NCI-H748 treated with DMSO at 0.1 percent for 48 hours (cell line): Measurements from ENCODE around the gene FAHD1.
"Not testable (repeated sequence)": the region's sequence is repeated elsewhere in the genome, so short reads cannot be mapped to it uniquely, and the experiment has no call there.

Experiments used
- DNase-seq: peaks from one replicate; lab custom pipeline; 2025; lab: John Stamatoyannopoulos, UW

Gene FAHD1

DNA sequence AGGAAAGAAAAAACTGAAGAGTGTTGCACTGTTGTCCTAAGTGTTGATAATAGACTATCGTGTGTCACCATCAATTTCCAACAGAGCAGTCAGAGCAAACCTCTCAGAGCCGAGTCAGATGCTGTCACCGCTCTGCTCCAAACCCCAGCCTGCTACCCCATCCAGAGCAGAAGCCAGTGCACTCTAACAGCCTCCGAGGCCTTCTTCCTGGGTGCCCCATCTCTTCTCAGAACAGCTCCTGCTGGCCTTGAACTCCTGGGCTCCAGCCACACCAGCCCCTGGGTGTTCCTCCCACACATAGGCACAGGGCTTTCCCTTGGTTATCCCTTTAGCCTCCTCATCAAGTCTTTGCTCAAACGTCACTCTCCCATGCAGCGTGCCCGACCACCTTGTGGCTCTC is 24.0 kb downstream of the FAHD1 start:
- DNase-seq, result no peak

GRCh38 chr16:1851793-1852192 is 24.8 kb downstream of the FAHD1 start:
- no peak for DNase-seq

DNA sequence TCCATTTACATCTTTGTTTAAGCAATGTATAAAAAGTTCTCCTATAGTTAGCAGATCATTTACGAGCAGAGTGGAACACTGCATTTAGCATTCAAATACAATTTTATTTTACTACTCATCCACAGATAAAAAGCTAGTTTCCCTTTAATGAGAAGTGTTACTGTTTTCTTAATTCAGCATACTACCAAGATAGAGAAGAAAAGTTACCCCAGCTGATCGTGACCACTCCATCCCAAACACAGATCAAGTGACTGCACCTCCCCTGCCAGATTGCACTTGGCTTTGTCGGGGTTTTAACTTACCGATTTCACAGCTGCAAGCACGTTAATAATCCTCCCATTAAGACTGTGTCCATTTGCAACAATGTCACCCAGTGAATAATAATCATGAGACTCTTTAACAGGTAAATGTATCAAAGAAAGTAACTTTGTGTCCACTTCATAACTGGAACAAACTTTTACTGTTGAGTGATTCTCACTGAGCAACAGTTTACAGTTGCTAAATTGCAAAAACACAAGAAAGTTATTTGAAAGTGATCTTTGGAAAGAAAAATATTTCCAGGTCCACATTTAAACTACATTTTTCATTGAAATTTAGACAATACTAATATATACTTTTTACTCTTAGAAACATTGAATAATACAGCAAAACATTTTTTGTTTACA is 30.6 kb downstream of the FAHD1 start:
- no peak for DNase-seq

DNA sequence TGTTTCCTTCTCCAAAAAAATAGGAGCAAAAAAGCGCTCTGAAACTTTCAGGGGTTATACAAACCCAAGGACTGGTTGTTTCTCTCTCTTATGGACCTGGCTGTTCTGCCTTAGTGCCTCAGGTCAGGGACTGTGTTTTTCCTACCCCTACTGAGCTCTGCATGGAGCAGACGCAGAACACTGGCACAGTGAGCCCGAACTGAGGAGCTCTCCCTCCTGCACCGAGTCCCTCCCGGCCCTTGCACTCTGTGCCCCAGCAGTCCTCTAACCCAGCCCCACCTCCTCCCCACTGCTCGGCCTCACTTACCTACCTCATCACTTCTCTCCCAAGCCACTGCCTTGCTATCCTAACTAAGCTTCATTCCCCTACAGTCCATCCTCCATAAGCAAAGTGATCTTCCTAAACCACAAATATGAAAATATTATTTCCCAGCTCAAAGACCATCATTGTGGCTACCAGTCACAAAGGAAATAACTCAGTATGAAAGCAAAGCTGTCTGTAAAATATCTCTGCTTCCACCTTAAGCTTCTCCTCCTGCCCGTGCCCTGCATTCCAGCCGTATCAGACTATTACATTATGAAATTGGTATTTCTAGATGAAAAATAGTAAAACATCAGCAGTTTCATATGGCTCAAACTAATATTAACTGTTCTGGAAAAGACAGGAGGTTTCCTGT is 31.3 kb downstream of the FAHD1 start:
- no peak for DNase-seq

- no peak for DNase-seq
These were observed 32.6 kb downstream of the FAHD1 start for GRCh38 chr16:1859650-1860049.

- DNase-seq, result no peak
These were observed 34.7 kb downstream of the FAHD1 start for GRCh38 chr16:1861730-1862129.

- no peak for DNase-seq
These were observed 35.4 kb downstream of the FAHD1 start for GRCh38 chr16:1862394-1862793.

GRCh38 chr16:1863681-1864460 is 36.9 kb downstream of the FAHD1 start:
- no peak for DNase-seq

GRCh38 chr16:1865902-1866690 is 39.1 kb downstream of the FAHD1 start:
- no peak for DNase-seq

DNA sequence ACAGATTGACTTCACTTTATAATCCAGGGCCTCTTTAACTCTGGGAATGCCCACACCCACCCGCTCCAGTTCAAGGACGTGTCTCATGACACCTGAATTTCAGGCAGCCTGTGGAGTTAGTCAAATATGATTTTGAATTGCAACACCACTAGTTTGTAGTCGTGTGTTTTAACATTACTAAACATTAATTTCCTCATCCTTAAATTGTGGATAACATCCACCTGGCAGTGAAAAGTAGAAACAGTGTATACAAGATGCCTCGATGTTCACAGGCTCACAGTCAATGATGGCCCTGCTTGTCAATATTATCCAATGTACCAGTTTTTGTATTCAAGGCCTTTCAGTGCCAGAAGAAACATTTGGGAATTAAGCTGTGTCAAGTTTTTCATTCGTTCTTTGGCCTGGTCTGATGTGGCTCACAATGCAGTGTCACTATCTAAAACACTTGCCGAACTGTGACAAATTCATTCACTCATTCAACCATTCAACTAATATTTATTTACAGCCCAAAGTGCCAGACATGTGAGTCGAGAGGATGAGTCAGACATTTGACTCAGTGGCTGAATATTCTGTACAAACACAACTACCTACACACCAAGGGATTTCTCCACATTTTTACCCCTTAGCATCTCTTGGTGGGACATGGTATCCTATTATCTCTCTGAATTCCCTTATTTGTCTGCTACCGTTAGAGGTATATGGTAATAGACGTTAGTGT is 43.5 kb downstream of the FAHD1 start:
- no peak for DNase-seq

DNA sequence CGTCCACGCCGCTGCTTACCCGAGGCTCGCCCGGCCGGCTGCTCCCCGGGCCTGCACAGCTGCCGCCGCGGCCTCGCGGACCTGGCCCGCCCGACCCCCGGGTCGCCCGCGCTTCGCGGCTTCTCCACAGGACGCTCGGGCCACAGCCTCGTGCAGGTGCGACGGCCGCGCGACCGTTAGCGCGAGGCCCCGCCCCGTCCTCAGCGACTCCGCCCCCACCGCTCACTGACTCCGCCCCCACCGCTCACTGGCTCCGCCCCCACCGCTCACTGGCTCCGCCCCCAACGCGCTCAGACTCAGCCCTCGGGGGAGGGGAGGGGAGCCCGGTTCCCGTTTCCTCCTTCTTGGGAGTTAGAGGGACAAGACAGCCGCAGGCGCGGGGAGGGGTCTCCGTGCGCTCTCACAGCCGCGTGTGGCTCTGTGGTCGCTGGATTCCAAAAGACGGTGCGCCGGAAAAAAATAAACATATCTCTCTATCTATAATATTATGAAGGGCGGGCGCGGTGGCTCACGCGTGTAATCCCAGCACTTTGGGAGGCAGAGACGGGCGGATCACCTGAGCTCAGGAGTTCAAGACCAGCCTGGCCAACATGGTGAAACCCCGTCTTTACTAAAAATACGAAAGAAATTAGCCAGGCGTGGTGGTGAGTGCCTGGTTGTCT is 45.1 kb downstream of the FAHD1 start, which contains the start of gene MEIOB:
Gene MEIOB (minus strand): TSS at position 191 of the 662 bp plus-strand sequence. CDS start 3,989 bp downstream, outside the sequence.
- DNase-seq, result no peak

GRCh38 chr16:1874854-1875253 is 47.8 kb downstream of the FAHD1 start:
- no peak for DNase-seq

DNA sequence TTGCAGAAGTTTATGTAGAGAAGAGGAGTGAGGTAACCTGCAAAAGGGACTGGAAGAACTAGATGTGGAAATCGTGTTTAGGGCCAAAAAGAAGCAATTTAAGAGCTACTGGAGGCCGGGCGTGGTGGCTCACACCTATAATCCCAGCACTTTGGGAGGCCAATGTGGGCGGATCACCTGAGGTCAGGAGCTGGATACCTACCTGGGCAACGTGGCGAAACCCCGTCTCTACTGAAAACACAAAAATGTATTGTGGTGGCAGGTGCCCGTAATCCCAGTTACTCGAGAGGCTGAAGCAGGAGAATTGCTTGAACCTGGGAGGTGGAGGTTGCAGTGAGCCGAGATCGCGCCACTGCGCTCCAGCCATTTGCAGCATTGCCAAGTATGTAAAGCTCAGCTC is 49.1 kb downstream of the FAHD1 start:
- not testable (repeated sequence) for DNase-seq

DNA sequence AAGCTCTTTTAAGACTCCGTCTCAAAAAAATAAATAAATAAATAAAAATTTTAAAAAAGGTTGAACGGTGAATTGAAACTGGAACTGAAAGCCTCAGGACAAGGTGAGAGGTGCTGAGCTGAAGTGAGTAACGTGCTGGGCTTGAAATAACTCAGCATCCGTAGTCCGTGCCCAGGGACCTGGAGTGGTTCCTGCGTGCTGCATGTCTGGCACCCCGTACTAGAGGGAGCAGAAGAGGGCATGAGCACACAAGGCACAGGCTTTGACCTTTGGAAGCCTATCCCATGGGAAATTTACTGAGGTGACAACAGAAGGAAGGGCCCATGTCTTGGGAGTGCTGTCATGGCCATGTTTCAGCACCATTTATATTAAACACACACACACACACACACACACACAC is 49.5 kb downstream of the FAHD1 start:
- DNase-seq, result no peak

GRCh38 chr16:1877089-1877488 is 50.1 kb downstream of the FAHD1 start:
- no peak for DNase-seq

GRCh38 chr16:1877804-1878203 is 50.8 kb downstream of the FAHD1 start:
- DNase-seq, result no peak

DNA sequence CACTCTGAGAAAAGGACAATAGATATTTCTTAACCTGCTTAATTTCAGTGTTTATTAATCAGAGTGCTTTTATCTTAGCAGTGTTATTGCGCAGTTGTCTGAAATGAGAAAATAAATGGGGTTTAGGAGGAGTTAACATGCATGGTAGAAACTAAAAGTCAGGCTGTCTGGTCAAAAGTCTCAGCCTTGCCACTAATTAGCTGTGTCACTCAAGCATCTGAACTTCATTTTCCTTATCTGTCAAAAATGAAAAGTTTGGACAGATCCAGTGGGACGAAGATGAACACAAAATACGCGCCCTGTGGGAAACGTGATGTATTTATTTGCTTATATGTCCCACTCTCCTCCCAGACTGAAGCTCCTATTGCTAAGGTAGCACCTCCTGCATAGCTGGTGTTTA is 51.2 kb downstream of the FAHD1 start:
- no peak for DNase-seq
